BLaER1 treated with 17β-estradiol and CSF1 and Interleukin-3, amounts not matched to agents 10 nM and 100 nM (cell line): ENCODE measurements around the gene GAS7.

Experiments used
- H3K27ac ChIP-seq, 11 experiments: shearing (Covaris generic); formaldehyde crosslinking; 2 replicates each; pipeline ENCODE4 v1.8.1; 2022
- H3K27me3 ChIP-seq, 11 experiments: shearing (Covaris generic); formaldehyde crosslinking; 2 replicates each; pipeline ENCODE4 v1.8.1; 2022
- H3K36me3 ChIP-seq, 11 experiments: shearing (Covaris generic); formaldehyde crosslinking; 2 replicates each; pipeline ENCODE4 v1.8.1; 2022
- H3K4me1 ChIP-seq, 10 experiments: shearing (Covaris generic); formaldehyde crosslinking; 2 replicates each; pipeline ENCODE4 v1.8.1; 2022
- H3K4me2 ChIP-seq, 11 experiments: shearing (Covaris generic); formaldehyde crosslinking; 2 replicates each; pipeline ENCODE4 v1.8.1; 2022
- H3K4me3 ChIP-seq, 10 experiments: shearing (Covaris generic); formaldehyde crosslinking; 2 replicates each; pipeline ENCODE4 v1.8.1; 2022
- H3K9ac ChIP-seq, 11 experiments: shearing (Covaris generic); formaldehyde crosslinking; 2 replicates each; pipeline ENCODE4 v1.8.1; 2022
- H3K9me3 ChIP-seq, 11 experiments: shearing (Covaris generic); formaldehyde crosslinking; replicated peaks in 1 of 11; 2 replicates each; pipeline ENCODE4 v1.8.1; 2022
- H4K20me1 ChIP-seq, 11 experiments: shearing (Covaris generic); formaldehyde crosslinking; 2 replicates each; pipeline ENCODE4 v1.8.1; 2022
- Cebpa-rat ChIP-seq, 11 experiments: shearing (Covaris generic); IDR thresholded peaks; 2 replicates each; pipeline ENCODE4 v1.8.1; 2022

Gene GAS7

DNA sequence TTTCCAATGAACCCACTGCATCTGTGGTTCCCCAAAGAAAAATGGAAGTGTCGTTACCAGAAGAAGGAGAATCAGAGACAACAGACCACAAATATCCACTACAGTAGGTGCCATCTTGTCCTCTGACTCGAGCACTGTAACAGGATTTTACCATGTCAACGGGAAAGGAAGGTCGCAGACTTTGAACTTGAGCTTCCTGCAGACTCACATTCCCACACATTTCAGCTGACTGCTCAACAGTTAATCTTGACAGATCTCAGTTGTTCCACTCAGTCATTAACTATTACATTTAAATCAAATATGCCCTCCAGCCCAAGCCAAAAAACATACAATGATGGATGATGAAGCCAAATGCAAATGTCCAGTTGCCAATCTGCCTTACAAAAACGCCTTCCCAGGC is 37.0 kb downstream of the GAS7 start:
- H3K27me3 ChIP-seq, result no peaks in the 10 kb centered on the region; a peak in 1 of 22 replicates
- H3K4me2 ChIP-seq, result peak overlapping the region; percentile 43 to 90 (median 71); a peak in 21 of 22 replicates
- peaks cover 0 to 10% (median 0%) of the 10 kb centered on the region in 11 experiments; a peak in 2 of 22 replicates for H4K20me1 ChIP-seq
- peak overlapping the region in 7 of 11 experiments; percentile 31 to 77 (median 60); a peak in 12 of 22 replicates for H3K27ac ChIP-seq
- no peak overlapping the region for H3K4me3 ChIP-seq
- H3K9ac ChIP-seq, result peak overlapping the region in 1 of 11 experiments; percentile 2; a peak in 2 of 22 replicates
- H3K36me3 ChIP-seq, result peaks cover 0 to 19% (median 8%) of the 10 kb centered on the region in 11 experiments; a peak in 8 of 22 replicates
- H3K9me3 ChIP-seq, result no peaks in the 10 kb centered on the region
- TF ChIP-seq Cebpa-rat (IDR thresholded peaks at IDR 0.05), result no peak
- H3K4me1 ChIP-seq, result peaks cover 71 to 98% (median 93%) of the 10 kb centered on the region in 10 experiments

DNA sequence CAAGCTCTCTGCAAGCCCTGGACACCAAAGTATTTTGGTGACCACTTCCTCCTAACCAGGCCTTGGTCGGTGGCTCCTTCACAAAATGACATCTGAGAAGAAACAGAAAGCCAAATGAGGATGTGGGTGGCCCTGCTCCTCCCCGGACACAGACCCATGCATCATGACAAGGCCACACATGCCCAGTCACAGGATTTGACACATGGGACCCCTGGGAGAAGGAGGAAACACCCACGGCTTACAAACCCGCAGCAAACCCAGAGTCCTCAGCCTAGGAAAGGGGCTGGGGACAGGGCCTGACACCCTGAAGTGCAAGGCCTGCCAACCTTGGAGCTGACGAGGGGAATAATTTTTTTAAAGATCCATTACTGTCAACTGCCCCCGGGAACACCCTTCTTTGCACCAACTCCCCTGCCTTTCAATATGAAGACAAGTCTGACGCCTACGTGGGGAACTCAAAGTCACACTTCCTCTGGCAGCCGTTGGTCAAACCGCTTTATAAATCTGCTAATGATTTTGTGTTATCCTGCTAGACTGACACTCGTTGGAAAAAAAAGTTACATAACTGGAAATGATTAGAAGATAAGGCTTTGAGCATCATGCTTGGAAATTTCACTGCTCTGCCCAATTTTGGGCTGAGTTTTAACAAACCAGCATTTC is 41.3 kb downstream of the GAS7 start:
- Histone ChIP-seq H3K27ac (peak overlapping the region; percentile 87 to 92 (median 90)), H3K36me3 (peaks cover 0 to 13% (median 8%) of the 10 kb centered on the region in 11 experiments; a peak in 6 of 22 replicates), H3K27me3 (no peaks in the 10 kb centered on the region), H3K4me1 (peaks cover 61 to 98% (median 94%) of the 10 kb centered on the region in 10 experiments), H4K20me1 (no peaks in the 10 kb centered on the region), H3K9ac (peak overlapping the region; percentile 76 to 84 (median 80)), H3K4me3 (peak overlapping the region; percentile 28 to 62 (median 48); a peak in 19 of 20 replicates), H3K4me2 (peak overlapping the region; percentile 88 to 98 (median 95)), H3K9me3 (no peaks in the 10 kb centered on the region)
- TF ChIP-seq Cebpa-rat (IDR thresholded peaks at IDR 0.05), result no peak

DNA sequence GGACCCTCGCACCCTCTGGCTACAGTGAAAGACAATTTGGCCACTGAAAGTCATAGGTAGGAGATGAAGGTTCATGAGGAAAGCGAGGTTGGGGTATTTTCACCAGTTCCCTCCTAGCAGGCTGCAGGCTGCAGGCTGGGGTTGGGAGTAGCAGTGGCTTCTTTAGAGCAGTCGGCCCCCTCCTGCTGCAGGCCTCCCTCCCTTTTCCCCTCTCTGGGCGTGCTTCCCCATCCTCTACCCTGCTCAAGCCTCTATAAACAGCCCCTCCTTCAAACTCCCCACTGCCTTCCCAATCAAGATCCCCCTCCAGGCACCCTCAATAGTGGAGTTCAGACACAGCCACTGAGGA is 41.8 kb downstream of the GAS7 start:
- H3K9ac ChIP-seq, result peak overlapping the region; percentile 76 to 84 (median 80)
- peaks cover 0 to 11% (median 7%) of the 10 kb centered on the region in 11 experiments; a peak in 6 of 22 replicates for H3K36me3 ChIP-seq
- H3K4me1 ChIP-seq, result peaks cover 61 to 98% (median 94%) of the 10 kb centered on the region in 10 experiments
- TF ChIP-seq Cebpa-rat (IDR thresholded peaks at IDR 0.05), result no peak
- peak overlapping the region; percentile 28 to 62 (median 48); a peak in 19 of 20 replicates for H3K4me3 ChIP-seq
- H3K9me3 ChIP-seq, result no peaks in the 10 kb centered on the region
- H3K4me2 ChIP-seq, result peak overlapping the region; percentile 88 to 98 (median 95)
- H4K20me1 ChIP-seq, result no peaks in the 10 kb centered on the region
- peak overlapping the region; percentile 87 to 92 (median 90) for H3K27ac ChIP-seq
- no peaks in the 10 kb centered on the region for H3K27me3 ChIP-seq

DNA sequence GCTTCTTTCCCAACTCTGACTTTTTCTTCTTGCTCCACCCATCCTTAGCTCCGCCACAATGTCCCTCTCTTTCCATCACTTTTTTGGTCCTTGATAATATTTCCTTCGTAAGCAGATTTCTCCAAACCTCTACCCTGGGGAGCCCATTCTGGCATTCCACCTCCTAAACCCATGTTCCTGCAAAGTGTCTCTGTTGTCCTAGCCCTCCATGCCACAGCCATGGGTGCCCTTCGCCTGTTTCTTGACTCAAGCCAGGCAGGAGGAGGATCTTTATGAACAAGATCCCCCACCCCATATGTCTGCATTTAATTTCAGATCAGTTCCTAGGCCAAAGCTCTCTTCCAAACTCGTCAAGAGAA is 42.4 kb downstream of the GAS7 start:
- Histone ChIP-seq H4K20me1 (no peaks in the 10 kb centered on the region), H3K4me1 (peaks cover 62 to 98% (median 94%) of the 10 kb centered on the region in 10 experiments), H3K9ac (peak overlapping the region; percentile 76 to 84 (median 80)), H3K27me3 (no peaks in the 10 kb centered on the region), H3K4me3 (peak overlapping the region; percentile 28 to 62 (median 48); a peak in 18 of 20 replicates), H3K4me2 (peak overlapping the region; percentile 88 to 98 (median 95)), H3K9me3 (no peaks in the 10 kb centered on the region), H3K36me3 (peaks cover 0 to 7% (median 1%) of the 10 kb centered on the region in 11 experiments; a peak in 6 of 22 replicates), H3K27ac (peak overlapping the region; percentile 87 to 92 (median 90))
- no peak for TF ChIP-seq Cebpa-rat (IDR thresholded peaks at IDR 0.05)

DNA sequence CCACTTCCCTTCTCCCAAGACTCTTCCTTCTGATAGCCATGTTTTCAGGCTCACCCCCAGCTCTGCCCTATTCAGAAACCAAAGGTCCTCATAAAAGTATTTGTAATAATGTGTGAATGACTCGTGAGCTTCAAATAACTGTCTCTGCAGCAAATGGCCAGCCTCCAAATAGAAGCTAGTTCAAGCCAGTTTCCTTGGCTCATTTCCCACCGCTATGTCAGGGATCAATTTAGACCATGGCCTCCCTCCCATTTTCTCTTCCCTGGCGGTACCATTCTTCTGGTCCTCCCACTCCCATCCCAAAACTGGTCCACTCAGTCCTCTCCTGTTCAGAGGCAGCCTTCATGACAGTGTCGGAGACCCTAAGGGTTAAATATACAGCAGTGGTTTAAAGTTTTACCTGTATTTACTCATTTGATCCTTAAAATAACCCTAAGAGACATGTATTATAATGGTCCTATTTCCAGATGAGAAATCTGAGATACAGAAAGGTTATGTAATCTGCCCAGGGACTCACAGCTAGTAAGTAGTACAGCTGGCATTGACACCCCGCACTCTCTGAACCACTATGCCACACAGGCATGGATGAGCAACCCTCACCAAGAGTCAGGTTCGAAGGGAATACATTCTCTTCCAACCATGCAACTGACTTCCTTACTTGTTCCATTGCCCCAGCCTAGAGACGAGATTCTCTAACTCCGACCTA is 42.9 kb downstream of the GAS7 start:
- Histone ChIP-seq H3K4me2 (peak overlapping the region; percentile 88 to 98 (median 95)), H3K4me1 (peaks cover 67 to 98% (median 94%) of the 10 kb centered on the region in 10 experiments), H3K9ac (peak overlapping the region; percentile 76 to 84 (median 80); a peak in 20 of 22 replicates), H3K27ac (peak overlapping the region; percentile 87 to 92 (median 90)), H4K20me1 (no peaks in the 10 kb centered on the region), H3K36me3 (peaks cover 0 to 4% (median 0%) of the 10 kb centered on the region in 11 experiments; a peak in 2 of 22 replicates), H3K9me3 (no peaks in the 10 kb centered on the region), H3K4me3 (peak overlapping the region in 2 of 10 experiments; percentile 38 to 62; a peak in 3 of 20 replicates), H3K27me3 (no peaks in the 10 kb centered on the region)
- TF ChIP-seq Cebpa-rat (IDR thresholded peaks at IDR 0.05), result 0 out of 22 replicates have a peak, but pooled peaks of 1 of the 11 experiments have one; percentile 9

DNA sequence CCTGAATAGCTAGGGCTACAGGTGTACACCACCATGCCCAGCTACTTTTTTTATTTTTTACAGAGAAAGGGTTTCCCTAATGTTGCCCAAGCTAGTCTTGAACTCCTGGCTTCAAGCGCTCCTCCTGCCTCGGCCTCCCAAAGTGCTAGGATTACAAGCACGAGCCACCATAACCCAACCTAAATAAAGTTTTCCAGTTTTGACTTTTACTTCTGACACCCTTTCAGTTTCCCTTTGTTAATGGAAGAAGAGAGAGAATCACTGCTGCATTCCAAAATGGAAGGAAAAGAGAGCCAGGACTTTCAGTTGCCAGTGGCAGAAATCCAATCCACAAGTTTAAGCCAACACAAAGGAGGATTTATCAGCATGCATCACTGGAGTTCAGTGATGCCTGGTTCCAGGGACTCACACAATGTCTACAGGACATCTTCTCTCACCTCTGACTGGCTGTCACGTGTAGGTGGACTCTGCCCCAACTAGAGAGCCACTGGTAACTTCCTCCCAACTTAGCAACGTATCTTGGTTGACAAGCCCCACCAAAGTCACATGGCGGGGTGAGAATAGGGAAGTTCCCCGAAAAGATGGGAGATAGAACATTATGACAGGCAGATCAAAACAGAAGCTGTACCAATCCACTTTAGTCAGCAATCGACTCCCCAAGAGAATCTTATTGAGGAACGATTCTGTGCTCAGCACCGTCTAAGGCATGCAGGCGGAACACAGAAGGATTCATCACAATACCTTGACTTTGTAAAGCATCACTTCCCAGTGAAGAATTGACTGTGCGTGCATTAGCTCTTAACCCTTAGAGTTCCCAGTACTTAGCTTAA is 46.5 kb downstream of the GAS7 start:
- Histone ChIP-seq H3K36me3 (0 out of 22 replicates have a peak, but pooled peaks cover 0 to 5% (median 0%) of the 10 kb centered on the region in 11 experiments), H3K9me3 (0 out of 22 replicates have a peak, but pooled peaks cover 0 to 4% (median 0%) of the 10 kb centered on the region in 11 experiments), H3K4me2 (peak overlapping the region; percentile 52 to 98 (median 90)), H3K4me3 (peak overlapping the region in 2 of 10 experiments; percentile 15 to 19; a peak in 1 of 20 replicates), H3K27me3 (no peaks in the 10 kb centered on the region), H3K9ac (peak overlapping the region; percentile 12 to 71 (median 64); a peak in 17 of 22 replicates), H3K4me1 (peaks cover 87 to 100% (median 99%) of the 10 kb centered on the region in 10 experiments), H4K20me1 (no peaks in the 10 kb centered on the region), H3K27ac (peak overlapping the region; percentile 79 to 92 (median 87))
- no peak for TF ChIP-seq Cebpa-rat (IDR thresholded peaks at IDR 0.05)

DNA sequence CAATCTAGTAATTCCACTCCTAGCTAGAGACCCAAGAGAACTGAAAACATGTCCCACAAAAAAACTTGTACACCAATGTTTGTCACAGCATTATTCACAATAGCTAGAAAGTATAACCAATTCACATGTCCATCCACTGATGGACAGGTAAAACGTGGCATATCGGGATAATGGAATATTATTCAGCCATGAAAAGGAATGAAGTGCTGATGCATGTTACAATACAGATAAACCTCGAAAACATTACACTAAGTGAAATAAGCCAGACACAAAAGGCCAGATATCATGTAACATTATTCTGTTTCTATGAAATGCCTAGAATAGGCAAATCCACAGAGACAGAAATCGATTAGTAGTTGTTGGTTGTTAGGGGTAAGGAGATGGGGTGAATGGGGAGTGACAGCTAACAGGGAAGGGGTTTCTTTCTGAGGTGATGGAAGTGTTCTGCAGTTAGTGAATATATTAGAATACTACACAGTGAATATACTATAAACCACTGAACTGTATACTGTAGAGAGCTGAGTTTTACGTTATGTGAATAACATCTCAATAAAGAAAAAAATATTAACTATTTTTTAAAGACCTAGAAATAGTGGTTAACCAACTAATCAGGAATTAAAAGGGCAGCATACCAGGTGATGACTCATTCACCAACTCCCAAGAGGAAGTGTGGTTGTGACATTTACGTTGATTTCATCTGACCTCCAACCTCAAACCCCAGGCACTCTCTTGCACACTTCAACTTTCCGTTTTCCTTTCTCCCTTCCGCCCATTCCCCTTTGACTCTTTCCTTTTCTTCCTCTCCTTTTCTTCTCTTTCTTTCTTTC is 48.6 kb downstream of the GAS7 start:
- Histone ChIP-seq H3K27ac (peak overlapping the region; percentile 79 to 92 (median 87)), H3K27me3 (no peaks in the 10 kb centered on the region), H3K9me3 (0 out of 22 replicates have a peak, but pooled peaks cover 0 to 4% (median 0%) of the 10 kb centered on the region in 11 experiments), H3K9ac (peak overlapping the region; percentile 52 to 71 (median 67); a peak in 21 of 22 replicates), H3K36me3 (peaks cover 0 to 5% (median 0%) of the 10 kb centered on the region in 11 experiments; a peak in 1 of 22 replicates), H3K4me3 (peak overlapping the region in 4 of 10 experiments; percentile 5 to 36 (median 24); a peak in 4 of 20 replicates), H3K4me2 (peak overlapping the region; percentile 52 to 98 (median 90)), H3K4me1 (peaks cover 87 to 100% (median 100%) of the 10 kb centered on the region in 10 experiments), H4K20me1 (no peaks in the 10 kb centered on the region; a peak in 2 of 22 replicates)
- TF ChIP-seq Cebpa-rat (IDR thresholded peaks at IDR 0.05), result peak; percentile 17 to 88 (median 75); a peak in 16 of 22 replicates
